ENCODE measurements around the gene DNPH1. TPM values are rescaled to one million over a fixed set of nuclear protein-coding genes. Genes with fewer than 3 reads are reported as not detected.

DNPH1 gene
- total and polyA plus RNA-seq, 10 of the 15 experiments (the other 5 are each of a cell fraction or from before 2014, with no cell fraction given): 7.0 to 136 (median 67.7) TPM

- TF ChIP-seq SMAD5 (IDR thresholded peaks at IDR 0.05; ENCODE audit: low read depth): no peak
Observed at GRCh38 chr6:43231735-43232450, 2.6 kb upstream of the DNPH1 start (continued).

DNA sequence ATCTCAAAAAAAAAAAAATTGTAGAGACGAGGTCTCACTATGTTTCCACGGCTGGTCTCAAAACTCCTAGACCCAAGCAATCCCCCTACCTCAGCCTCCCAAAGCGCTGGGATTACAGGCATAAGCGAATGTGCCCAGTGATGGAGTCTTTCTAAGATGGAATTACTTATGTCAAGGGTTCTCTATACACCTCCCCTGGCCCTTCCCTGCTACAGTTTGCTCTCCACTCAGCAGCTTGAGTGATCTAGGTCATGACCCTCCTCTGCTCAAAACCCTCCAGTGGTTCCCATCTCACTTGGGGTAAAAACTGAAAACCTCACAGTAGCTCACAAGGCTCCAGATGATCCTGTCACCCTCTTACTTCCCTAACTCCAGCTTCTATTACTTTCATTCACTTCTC is 1.8 kb upstream of the DNPH1 start:
- SMC1A ChIA-PET (ENCODE audit: uncharacterized antibody, unreplicated experiment): interaction anchor here (0.8 to 3.0 kb wide), 3 partner anchors 16 to 57 kb away, joined by 3 to 11 read pairs (median 3); no protein-coding TSS in a partner anchor
- H3K27ac ChIP-seq (ENCODE audit: control insufficient read depth, insufficient read depth): no peak overlapping the region
- H3K4me2 ChIP-seq (ENCODE audit: control insufficient read depth, insufficient read depth): no peak overlapping the region
- POLR2A ChIA-PET: interaction anchor here (0.7 to 1.4 kb wide), 2 partner anchors 10 to 247 kb away, joined by 3 read pairs; partner anchors contain the start of gene TJAP1
- in situ Hi-C loops (cut with MboI) (no loop called here), intact Hi-C loops (cut with micrococcal nuclease; ENCODE audit: unreplicated experiment) (no loop called here)
- RAD21 ChIA-PET (ENCODE audit: unreplicated experiment): interaction anchor here (1.7 kb wide), 1 partner anchor 277 kb away, joined by 4 read pairs; no protein-coding TSS in a partner anchor
- no TSS peak for BruUV-seq (replicated peaks)
- DNase-seq (ENCODE audit: low read depth, low spot score): no peak
- FAIRE-seq: no peak
- no peaks in the 10 kb centered on the region; a peak in 1 of 4 replicates for H3K27me3 ChIP-seq (replicated peaks in 1 of 2; ENCODE audit: control insufficient read depth in 2 of 2, insufficient read depth in 2 of 2, low read length in 1 of 2)
- CTCF ChIA-PET: interaction anchor here (2.7 kb wide), 1 partner anchor 32 kb away, joined by 14 read pairs; no protein-coding TSS in a partner anchor
- 0 out of 2 replicates have a peak overlapping the region, but pooled peaks have one; percentile 19 for H2AFZ ChIP-seq (ENCODE audit: control insufficient read depth, low read depth, low read length)
- ATAC-seq: no peak
- no peaks in the 10 kb centered on the region for H3K36me3 ChIP-seq (ENCODE audit: control insufficient read depth in 2 of 2, insufficient read depth in 2 of 2, low read length in 1 of 2)
- H4K20me1 ChIP-seq (ENCODE audit: control insufficient read depth, insufficient read depth): no peaks in the 10 kb centered on the region
- H3K4me1 ChIP-seq (ENCODE audit: control insufficient read depth, insufficient read depth, low read length): peaks cover 7% of the 10 kb centered on the region
- 88% methylated on average over 4 of the region's 4 CpGs for WGBS (ENCODE audit: insufficient coverage, insufficient replicate concordance, low lambda C conversion rate, missing lambda C conversion rate)
- peaks cover 15% of the 10 kb centered on the region for H3K79me2 ChIP-seq (ENCODE audit: control insufficient read depth, insufficient read depth, low read length)
- no peak overlapping the region for H3K4me3 ChIP-seq
- H3K9me3 ChIP-seq (replicated peaks; ENCODE audit: control insufficient read depth, insufficient read depth, low read length): no peaks in the 10 kb centered on the region
- no peak overlapping the region for H3K9ac ChIP-seq (ENCODE audit: control insufficient read depth, insufficient read depth, low read length)
- TF ChIP-seq NFIC (IDR thresholded peaks at IDR 0.05; ENCODE audit: low read depth, low read length) (no peak), SREBF1 (IDR thresholded peaks at IDR 0.05; ENCODE audit: low read length) (no peak), FOXM1 (IDR thresholded peaks at IDR 0.05; ENCODE audit: low read depth, low read length) (no peak), CEBPB (IDR thresholded peaks at IDR 0.05; ENCODE audit: borderline replicate concordance in 1 of 2, low read depth in 2 of 2, low read length in 2 of 2) (no peak), E4F1 (IDR thresholded peaks at IDR 0.05; ENCODE audit: borderline replicate concordance, partially characterized antibody) (no peak), EED (IDR thresholded peaks at IDR 0.05; ENCODE audit: low read depth) (no peak), NFXL1 (IDR thresholded peaks at IDR 0.05; ENCODE audit: borderline replicate concordance) (no peak)
- TF ChIP-seq, protein P1, sequence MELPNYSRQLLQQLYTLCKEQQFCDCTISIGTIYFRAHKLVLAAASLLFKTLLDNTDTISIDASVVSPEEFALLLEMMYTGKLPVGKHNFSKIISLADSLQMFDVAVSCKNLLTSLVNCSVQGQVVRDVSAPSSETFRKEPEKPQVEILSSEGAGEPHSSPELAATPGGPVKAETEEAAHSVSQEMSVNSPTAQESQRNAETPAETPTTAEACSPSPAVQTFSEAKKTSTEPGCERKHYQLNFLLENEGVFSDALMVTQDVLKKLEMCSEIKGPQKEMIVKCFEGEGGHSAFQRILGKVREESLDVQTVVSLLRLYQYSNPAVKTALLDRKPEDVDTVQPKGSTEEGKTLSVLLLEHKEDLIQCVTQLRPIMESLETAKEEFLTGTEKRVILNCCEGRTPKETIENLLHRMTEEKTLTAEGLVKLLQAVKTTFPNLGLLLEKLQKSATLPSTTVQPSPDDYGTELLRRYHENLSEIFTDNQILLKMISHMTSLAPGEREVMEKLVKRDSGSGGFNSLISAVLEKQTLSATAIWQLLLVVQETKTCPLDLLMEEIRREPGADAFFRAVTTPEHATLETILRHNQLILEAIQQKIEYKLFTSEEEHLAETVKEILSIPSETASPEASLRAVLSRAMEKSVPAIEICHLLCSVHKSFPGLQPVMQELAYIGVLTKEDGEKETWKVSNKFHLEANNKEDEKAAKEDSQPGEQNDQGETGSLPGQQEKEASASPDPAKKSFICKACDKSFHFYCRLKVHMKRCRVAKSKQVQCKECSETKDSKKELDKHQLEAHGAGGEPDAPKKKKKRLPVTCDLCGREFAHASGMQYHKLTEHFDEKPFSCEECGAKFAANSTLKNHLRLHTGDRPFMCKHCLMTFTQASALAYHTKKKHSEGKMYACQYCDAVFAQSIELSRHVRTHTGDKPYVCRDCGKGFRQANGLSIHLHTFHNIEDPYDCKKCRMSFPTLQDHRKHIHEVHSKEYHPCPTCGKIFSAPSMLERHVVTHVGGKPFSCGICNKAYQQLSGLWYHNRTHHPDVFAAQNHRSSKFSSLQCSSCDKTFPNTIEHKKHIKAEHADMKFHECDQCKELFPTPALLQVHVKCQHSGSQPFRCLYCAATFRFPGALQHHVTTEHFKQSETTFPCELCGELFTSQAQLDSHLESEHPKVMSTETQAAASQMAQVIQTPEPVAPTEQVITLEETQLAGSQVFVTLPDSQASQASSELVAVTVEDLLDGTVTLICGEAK (IDR thresholded peaks at IDR 0.05; ENCODE audit: borderline replicate concordance): no peak
- TF ChIP-seq, protein P2, sequence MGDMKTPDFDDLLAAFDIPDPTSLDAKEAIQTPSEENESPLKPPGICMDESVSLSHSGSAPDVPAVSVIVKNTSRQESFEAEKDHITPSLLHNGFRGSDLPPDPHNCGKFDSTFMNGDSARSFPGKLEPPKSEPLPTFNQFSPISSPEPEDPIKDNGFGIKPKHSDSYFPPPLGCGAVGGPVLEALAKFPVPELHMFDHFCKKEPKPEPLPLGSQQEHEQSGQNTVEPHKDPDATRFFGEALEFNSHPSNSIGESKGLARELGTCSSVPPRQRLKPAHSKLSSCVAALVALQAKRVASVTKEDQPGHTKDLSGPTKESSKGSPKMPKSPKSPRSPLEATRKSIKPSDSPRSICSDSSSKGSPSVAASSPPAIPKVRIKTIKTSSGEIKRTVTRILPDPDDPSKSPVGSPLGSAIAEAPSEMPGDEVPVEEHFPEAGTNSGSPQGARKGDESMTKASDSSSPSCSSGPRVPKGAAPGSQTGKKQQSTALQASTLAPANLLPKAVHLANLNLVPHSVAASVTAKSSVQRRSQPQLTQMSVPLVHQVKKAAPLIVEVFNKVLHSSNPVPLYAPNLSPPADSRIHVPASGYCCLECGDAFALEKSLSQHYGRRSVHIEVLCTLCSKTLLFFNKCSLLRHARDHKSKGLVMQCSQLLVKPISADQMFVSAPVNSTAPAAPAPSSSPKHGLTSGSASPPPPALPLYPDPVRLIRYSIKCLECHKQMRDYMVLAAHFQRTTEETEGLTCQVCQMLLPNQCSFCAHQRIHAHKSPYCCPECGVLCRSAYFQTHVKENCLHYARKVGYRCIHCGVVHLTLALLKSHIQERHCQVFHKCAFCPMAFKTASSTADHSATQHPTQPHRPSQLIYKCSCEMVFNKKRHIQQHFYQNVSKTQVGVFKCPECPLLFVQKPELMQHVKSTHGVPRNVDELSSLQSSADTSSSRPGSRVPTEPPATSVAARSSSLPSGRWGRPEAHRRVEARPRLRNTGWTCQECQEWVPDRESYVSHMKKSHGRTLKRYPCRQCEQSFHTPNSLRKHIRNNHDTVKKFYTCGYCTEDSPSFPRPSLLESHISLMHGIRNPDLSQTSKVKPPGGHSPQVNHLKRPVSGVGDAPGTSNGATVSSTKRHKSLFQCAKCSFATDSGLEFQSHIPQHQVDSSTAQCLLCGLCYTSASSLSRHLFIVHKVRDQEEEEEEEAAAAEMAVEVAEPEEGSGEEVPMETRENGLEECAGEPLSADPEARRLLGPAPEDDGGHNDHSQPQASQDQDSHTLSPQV (IDR thresholded peaks at IDR 0.05): no peak
